Measurements from ENCODE around the gene LIMS1. TPM values are rescaled to one million over a fixed set of nuclear protein-coding genes. Genes with fewer than 3 reads are reported as not detected.
A peak's percentile ranks its signal among the peaks of the same experiment; 100 is the strongest.
"Not testable (repeated sequence)": the region's sequence is repeated elsewhere in the genome, so short reads cannot be mapped to it uniquely, and the experiment has no call there.

Gene LIMS1
- polyA plus RNA-seq, 1 donor from 2014 or later, result 42.2 TPM

- peaks cover 22 to 26% (median 26%) of the 10 kb centered on the region in 3 donors for H3K4me1 Mint-ChIP-seq
- no peak overlapping the region for H3K27ac Mint-ChIP-seq
- H3K4me3 Mint-ChIP-seq, result no peak overlapping the region
- peaks cover 6% of the 10 kb centered on the region for H3K27me3 Mint-ChIP-seq
- no peaks in the 10 kb centered on the region for H3K9me3 Mint-ChIP-seq
- H3K36me3 Mint-ChIP-seq, result peaks cover 3% of the 10 kb centered on the region
Observed at GRCh38 chr2:108635630-108636354, 101.5 kb downstream of the LIMS1 start.

- Mint-ChIP-seq H3K27ac (no peak overlapping the region), H3K9me3 (no peaks in the 10 kb centered on the region), H3K36me3 (peaks cover 2% of the 10 kb centered on the region), H3K4me3 (no peak overlapping the region), H3K27me3 (peaks cover 3% of the 10 kb centered on the region), H3K4me1 (peaks cover 13 to 22% (median 15%) of the 10 kb centered on the region in 3 donors)
Observed at GRCh38 chr2:108637304-108637669, 103.0 kb downstream of the LIMS1 start.

GRCh38 chr2:108640731-108641130 is 106.5 kb downstream of the LIMS1 start:
- peaks cover 6 to 11% (median 9%) of the 10 kb centered on the region in 3 donors for H3K4me1 Mint-ChIP-seq
- peaks cover 1% of the 10 kb centered on the region for H3K27me3 Mint-ChIP-seq
- H3K9me3 Mint-ChIP-seq, result no peaks in the 10 kb centered on the region
- H3K27ac Mint-ChIP-seq, result no peak overlapping the region
- H3K4me3 Mint-ChIP-seq, result no peak overlapping the region
- peaks cover 2% of the 10 kb centered on the region for H3K36me3 Mint-ChIP-seq

- Mint-ChIP-seq H3K27ac (peak overlapping the region in 1 of 3 donors; percentile 40), H3K36me3 (peaks cover 2% of the 10 kb centered on the region), H3K4me3 (no peak overlapping the region), H3K4me1 (peaks cover 4 to 6% (median 5%) of the 10 kb centered on the region in 3 donors), H3K27me3 (no peaks in the 10 kb centered on the region), H3K9me3 (no peaks in the 10 kb centered on the region)
Observed at GRCh38 chr2:108641756-108642155, 107.5 kb downstream of the LIMS1 start.

GRCh38 chr2:108643261-108643849 is 109.1 kb downstream of the LIMS1 start:
- Mint-ChIP-seq H3K36me3 (peaks cover 2% of the 10 kb centered on the region), H3K4me1 (peaks cover 4 to 9% (median 6%) of the 10 kb centered on the region in 3 donors), H3K9me3 (no peaks in the 10 kb centered on the region), H3K27ac (no peak overlapping the region), H3K27me3 (no peaks in the 10 kb centered on the region), H3K4me3 (no peak overlapping the region)

GRCh38 chr2:108643862-108644261 is 109.6 kb downstream of the LIMS1 start:
- H3K4me1 Mint-ChIP-seq, result peaks cover 4 to 13% (median 6%) of the 10 kb centered on the region in 3 donors
- not testable (repeated sequence) for H3K27me3 Mint-ChIP-seq, H3K9me3 Mint-ChIP-seq, H3K36me3 Mint-ChIP-seq, H3K4me3 Mint-ChIP-seq, H3K27ac Mint-ChIP-seq

- H3K27ac Mint-ChIP-seq, H3K9me3 Mint-ChIP-seq, H3K36me3 Mint-ChIP-seq, H3K4me3 Mint-ChIP-seq, H3K27me3 Mint-ChIP-seq: not testable (repeated sequence)
- peaks cover 6 to 13% (median 8%) of the 10 kb centered on the region in 3 donors for H3K4me1 Mint-ChIP-seq
Observed at GRCh38 chr2:108644446-108644845, 110.2 kb downstream of the LIMS1 start.

GRCh38 chr2:108648796-108649195 is 114.5 kb downstream of the LIMS1 start:
- H3K36me3 Mint-ChIP-seq, H3K4me3 Mint-ChIP-seq, H3K27me3 Mint-ChIP-seq, H3K27ac Mint-ChIP-seq, H3K9me3 Mint-ChIP-seq: not testable (repeated sequence)
- H3K4me1 Mint-ChIP-seq, result peaks cover 9 to 21% (median 16%) of the 10 kb centered on the region in 3 donors

GRCh38 chr2:108650465-108650864 is 116.2 kb downstream of the LIMS1 start:
- H3K36me3 Mint-ChIP-seq, H3K27me3 Mint-ChIP-seq, H3K9me3 Mint-ChIP-seq: not testable (repeated sequence)
- peaks cover 9 to 24% (median 18%) of the 10 kb centered on the region in 3 donors for H3K4me1 Mint-ChIP-seq
- peak overlapping the region in 1 of 3 donors; percentile 59 for H3K27ac Mint-ChIP-seq
- H3K4me3 Mint-ChIP-seq, result peak overlapping the region in 1 of 4 donors; percentile 12

GRCh38 chr2:108651468-108651867 is 117.2 kb downstream of the LIMS1 start:
- not testable (repeated sequence) for H3K36me3 Mint-ChIP-seq, H3K27ac Mint-ChIP-seq, H3K4me3 Mint-ChIP-seq, H3K9me3 Mint-ChIP-seq, H3K27me3 Mint-ChIP-seq
- H3K4me1 Mint-ChIP-seq, result peaks cover 9 to 24% (median 18%) of the 10 kb centered on the region in 3 donors

- Mint-ChIP-seq H3K27ac (peak overlapping the region in 1 of 3 donors; percentile 58), H3K4me3 (peak overlapping the region in 2 of 4 donors; percentile 21 to 60), H3K4me1 (peaks cover 9 to 24% (median 18%) of the 10 kb centered on the region in 3 donors)
- H3K9me3 Mint-ChIP-seq, H3K36me3 Mint-ChIP-seq, H3K27me3 Mint-ChIP-seq: not testable (repeated sequence)
Observed at GRCh38 chr2:108652187-108652931, 118.1 kb downstream of the LIMS1 start.

- not testable (repeated sequence) for H3K4me3 Mint-ChIP-seq
Observed at GRCh38 chr2:108653425-108653824, 119.2 kb downstream of the LIMS1 start.

GRCh38 chr2:108653849-108654248 is 119.6 kb downstream of the LIMS1 start:
- H3K4me1 Mint-ChIP-seq, result peaks cover 9 to 21% (median 15%) of the 10 kb centered on the region in 3 donors
- not testable (repeated sequence) for H3K36me3 Mint-ChIP-seq, H3K27me3 Mint-ChIP-seq, H3K9me3 Mint-ChIP-seq, H3K27ac Mint-ChIP-seq, H3K4me3 Mint-ChIP-seq

More at GRCh38 chr2:108653425-108653824, 119.2 kb downstream of the LIMS1 start:
- peaks cover 9 to 21% (median 19%) of the 10 kb centered on the region in 3 donors for H3K4me1 Mint-ChIP-seq
- not testable (repeated sequence) for H3K27ac Mint-ChIP-seq, H3K27me3 Mint-ChIP-seq, H3K36me3 Mint-ChIP-seq, H3K9me3 Mint-ChIP-seq

GRCh38 chr2:108654521-108655125 is 120.4 kb downstream of the LIMS1 start:
- not testable (repeated sequence) for H3K4me3 Mint-ChIP-seq, H3K27me3 Mint-ChIP-seq, H3K27ac Mint-ChIP-seq, H3K36me3 Mint-ChIP-seq, H3K9me3 Mint-ChIP-seq
- peaks cover 7 to 18% (median 15%) of the 10 kb centered on the region in 3 donors for H3K4me1 Mint-ChIP-seq

GRCh38 chr2:108655270-108655669 is 121.0 kb downstream of the LIMS1 start:
- not testable (repeated sequence) for H3K36me3 Mint-ChIP-seq, H3K9me3 Mint-ChIP-seq, H3K27ac Mint-ChIP-seq, H3K4me3 Mint-ChIP-seq, H3K27me3 Mint-ChIP-seq
- peaks cover 7 to 18% (median 15%) of the 10 kb centered on the region in 3 donors for H3K4me1 Mint-ChIP-seq

Measured in IgD-negative memory B cell (primary cell).